ENCODE results near the gene PTGDS.

The PTGDS gene

GRCh38 chr9:137020771-137021567, 43.7 kb downstream of the PTGDS start (continued):
- TF ChIP-seq ZNF26 (tag by site-specific recombination; IDR thresholded peaks at IDR 0.05), result no peak
- TF ChIP-seq ZNF580 (tag by site-specific recombination; IDR thresholded peaks at IDR 0.05), result no peak
- no peak for TF ChIP-seq ZNF155 (tag by site-specific recombination; IDR thresholded peaks at IDR 0.05)

- no peak overlapping the region for H3K27ac ChIP-seq (ENCODE audit: extremely low read depth, low read depth, low read length)
- no peaks in the 10 kb centered on the region for H3K9me3 ChIP-seq (ENCODE audit: control insufficient read depth, insufficient read depth, low read depth, low read length)
- ChIA-PET CTCF (interaction anchor here (0.5 to 5.1 kb wide), 9 partner anchors 8 to 271 kb away, joined by 3 to 25 read pairs (median 4); no protein-coding TSS in a partner anchor), POLR2A (interaction anchor here (0.9 to 2.5 kb wide), 3 partner anchors 26 to 219 kb away, joined by 5 to 9 read pairs (median 8); partner anchors contain the start of genes PAXX and TUBB4B)
- H3K36me3 ChIP-seq (ENCODE audit: control insufficient read depth in 2 of 2, insufficient read depth in 1 of 2, low read length in 2 of 2), result peaks cover 0 to 28% of the 10 kb centered on the region in 2 experiments; a peak in 1 of 3 replicates
- H3K4me3 ChIP-seq (ENCODE audit: low read depth, low read length), result no peak overlapping the region
- no peaks in the 10 kb centered on the region for H3K4me1 ChIP-seq (ENCODE audit: control insufficient read depth, insufficient read depth, low read length)
- TF ChIP-seq ZNF792 (tag by site-specific recombination; IDR thresholded peaks at IDR 0.05) (no peak), GLIS1 (tag by site-specific recombination; IDR thresholded peaks at IDR 0.05) (peak; percentile 39), GLIS2 (tag by site-specific recombination; IDR thresholded peaks at IDR 0.05) (peak; percentile 24; the same call in 1 of the 2 replicates), PRDM10 (tag by site-specific recombination; IDR thresholded peaks at IDR 0.05) (no peak)
These were observed 44.3 kb downstream of the PTGDS start for GRCh38 chr9:137021568-137021978.

- no peaks in the 10 kb centered on the region; the same call in 1 of the 2 replicates for H3K4me1 ChIP-seq (ENCODE audit: control insufficient read depth, insufficient read depth, low read length)
- TF ChIP-seq ZFP69B (tag by site-specific recombination; IDR thresholded peaks at IDR 0.05) (peak; percentile 84), KLF8 (tag by site-specific recombination; IDR thresholded peaks at IDR 0.05) (peak; percentile 85), EGR2 (tag by site-specific recombination; IDR thresholded peaks at IDR 0.05; ENCODE audit: low read depth) (no peak), ZNF530 (tag by site-specific recombination; IDR thresholded peaks at IDR 0.05; ENCODE audit: low read depth) (no peak), SCRT2 (tag by site-specific recombination; IDR thresholded peaks at IDR 0.05) (peak; percentile 87), KLF9 (tag by site-specific recombination; IDR thresholded peaks at IDR 0.05; ENCODE audit: low read depth) (peak; percentile 99), ZNF449 (tag by site-specific recombination; IDR thresholded peaks at IDR 0.05) (peak; percentile 87), ZNF692 (tag by site-specific recombination; IDR thresholded peaks at IDR 0.05) (peak; percentile 52; the same call in 1 of the 2 replicates), REST (tag by site-specific recombination; IDR thresholded peaks at IDR 0.05) (peak; percentile 74), SP3 (tag by site-specific recombination; IDR thresholded peaks at IDR 0.05) (peak; percentile 62; the same call in 1 of the 2 replicates)
These were observed 44.8 kb downstream of the PTGDS start for GRCh38 chr9:137021979-137022661.

More at GRCh38 chr9:137021979-137022661, 44.8 kb downstream of the PTGDS start:
- Histone ChIP-seq H3K4me3 (ENCODE audit: low read depth, low read length) (no peak overlapping the region), H3K36me3 (ENCODE audit: control insufficient read depth in 2 of 2, insufficient read depth in 1 of 2, low read length in 2 of 2) (peaks cover 0 to 23% of the 10 kb centered on the region in 2 experiments; a peak in 1 of 3 replicates), H3K9me3 (ENCODE audit: control insufficient read depth, insufficient read depth, low read depth, low read length) (no peaks in the 10 kb centered on the region), H3K27ac (ENCODE audit: extremely low read depth, low read depth, low read length) (no peak overlapping the region)
- ChIA-PET CTCF (interaction anchor here (0.6 to 5.1 kb wide), 7 partner anchors 7 to 215 kb away, joined by 3 to 25 read pairs (median 4); no protein-coding TSS in a partner anchor), POLR2A (interaction anchor here (0.5 to 2.5 kb wide), 7 partner anchors 9 to 219 kb away, joined by 3 to 9 read pairs (median 5); partner anchors contain the start of genes FUT7, PAXX and TUBB4B)

Measured in HEK293 (cell line).